GM06990 (cell line): ENCODE results near the gene INTS12.

Source experiments
- DNase-seq: peaks from one replicate; pipeline ENCODE4 v3.0.0-alpha.2; 2011; ENCODE audit not compliant: insufficient read length; ENCODE audit errors: extremely low read depth
- H3K27me3 ChIP-seq: replicated peaks from 2 replicates; pipeline ENCODE4 v1.6.0; 2011; ENCODE audit warnings: low read length; ENCODE audit not compliant: control insufficient read depth, insufficient read depth
- H3K36me3 ChIP-seq: 2 replicates; pipeline ENCODE4 v1.5.1; 2011; ENCODE audit warnings: low read length; ENCODE audit not compliant: control insufficient read depth, insufficient read depth
- H3K4me3 ChIP-seq: replicated peaks from 2 replicates; pipeline ENCODE4 v1.5.1; 2011; ENCODE audit warnings: low read depth, mild to moderate bottlenecking, control low read depth, low read length
- TF ChIP-seq, protein P1 (sequence below): IDR thresholded peaks from 2 replicates; pipeline ENCODE4 v1.5.1; 2011; ENCODE audit warnings: low read length, control low read depth, mild to moderate bottlenecking, inconsistent platforms; ENCODE audit not compliant: insufficient read depth, poor library complexity, severe bottlenecking

INTS12 gene

GRCh38 chr4:105659190-105659589 lies 49.3 kb downstream of the INTS12 start:
- no peaks in the 10 kb centered on the region for H3K36me3 ChIP-seq

DNA sequence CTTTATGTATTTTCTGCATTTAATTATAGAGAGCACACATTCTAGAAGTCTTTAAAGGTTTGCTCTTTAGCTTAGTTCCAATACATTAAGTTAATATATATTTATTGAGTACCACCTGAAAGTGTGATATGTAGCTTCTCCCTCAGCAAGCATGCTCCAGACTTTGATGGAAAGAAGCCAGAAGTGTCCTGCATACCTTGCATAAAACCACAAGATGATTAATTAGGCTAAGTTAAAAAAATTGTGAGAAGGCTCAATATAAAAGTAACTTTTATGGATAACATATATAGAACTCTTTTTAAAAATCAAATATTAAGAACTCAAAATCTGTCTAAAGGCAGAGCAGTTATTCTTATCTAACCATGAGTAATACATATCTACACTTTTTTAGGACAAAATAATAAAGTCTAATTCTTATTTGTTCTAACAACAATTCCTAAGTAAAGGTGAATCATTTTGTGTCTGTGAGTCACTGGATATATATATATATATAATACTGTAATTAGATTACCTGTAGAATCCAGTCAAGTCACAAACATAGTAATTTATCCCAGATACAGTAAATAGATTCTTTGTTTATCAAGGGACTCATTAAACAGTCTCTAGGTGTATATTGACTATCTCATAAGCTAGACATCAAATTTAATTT lies 51.2 kb downstream of the INTS12 start:
- TF ChIP-seq, protein P1, sequence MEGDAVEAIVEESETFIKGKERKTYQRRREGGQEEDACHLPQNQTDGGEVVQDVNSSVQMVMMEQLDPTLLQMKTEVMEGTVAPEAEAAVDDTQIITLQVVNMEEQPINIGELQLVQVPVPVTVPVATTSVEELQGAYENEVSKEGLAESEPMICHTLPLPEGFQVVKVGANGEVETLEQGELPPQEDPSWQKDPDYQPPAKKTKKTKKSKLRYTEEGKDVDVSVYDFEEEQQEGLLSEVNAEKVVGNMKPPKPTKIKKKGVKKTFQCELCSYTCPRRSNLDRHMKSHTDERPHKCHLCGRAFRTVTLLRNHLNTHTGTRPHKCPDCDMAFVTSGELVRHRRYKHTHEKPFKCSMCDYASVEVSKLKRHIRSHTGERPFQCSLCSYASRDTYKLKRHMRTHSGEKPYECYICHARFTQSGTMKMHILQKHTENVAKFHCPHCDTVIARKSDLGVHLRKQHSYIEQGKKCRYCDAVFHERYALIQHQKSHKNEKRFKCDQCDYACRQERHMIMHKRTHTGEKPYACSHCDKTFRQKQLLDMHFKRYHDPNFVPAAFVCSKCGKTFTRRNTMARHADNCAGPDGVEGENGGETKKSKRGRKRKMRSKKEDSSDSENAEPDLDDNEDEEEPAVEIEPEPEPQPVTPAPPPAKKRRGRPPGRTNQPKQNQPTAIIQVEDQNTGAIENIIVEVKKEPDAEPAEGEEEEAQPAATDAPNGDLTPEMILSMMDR, result no peak
- DNase-seq, result no peak
- H3K36me3 ChIP-seq, result no peaks in the 10 kb centered on the region
- H3K4me3 ChIP-seq, result no peak overlapping the region
- no peaks in the 10 kb centered on the region for H3K27me3 ChIP-seq

More at GRCh38 chr4:105659190-105659589, 49.3 kb downstream of the INTS12 start:
- DNase-seq, result no peak
- TF ChIP-seq, protein P1, result no peak
- Histone ChIP-seq H3K27me3 (no peaks in the 10 kb centered on the region), H3K4me3 (no peak overlapping the region)

- no peaks in the 10 kb centered on the region for H3K36me3 ChIP-seq
- no peak for DNase-seq
- no peak overlapping the region for H3K4me3 ChIP-seq
- no peaks in the 10 kb centered on the region for H3K27me3 ChIP-seq
- TF ChIP-seq, protein P1, result no peak
Measured at GRCh38 chr4:105652286-105652888, 56.1 kb downstream of the INTS12 start.

GRCh38 chr4:105651884-105652283 lies 56.6 kb downstream of the INTS12 start:
- TF ChIP-seq, protein P1, result no peak
- no peaks in the 10 kb centered on the region for H3K27me3 ChIP-seq
- no peaks in the 10 kb centered on the region for H3K36me3 ChIP-seq
- no peak for DNase-seq
- no peak overlapping the region for H3K4me3 ChIP-seq

DNA sequence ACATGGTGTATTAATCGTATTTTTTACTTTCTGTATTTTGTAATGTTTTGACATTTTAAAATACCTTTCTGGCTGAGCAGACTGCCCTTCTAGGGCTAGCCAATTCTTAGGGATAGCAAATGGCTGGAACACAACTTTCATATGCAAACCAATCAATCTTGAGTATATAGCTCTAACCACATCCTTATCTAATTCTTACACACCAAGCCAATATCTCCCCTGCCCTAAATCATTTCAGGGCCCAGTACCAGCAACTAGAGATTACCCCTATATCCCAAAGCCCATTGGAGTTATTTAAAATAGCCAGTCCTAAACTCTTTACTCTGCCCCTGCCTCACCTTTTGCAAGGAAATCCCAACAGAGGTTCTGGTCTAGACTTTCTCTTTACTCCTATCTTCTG lies 58.3 kb downstream of the INTS12 start:
- Histone ChIP-seq H3K4me3 (no peak overlapping the region), H3K36me3 (no peaks in the 10 kb centered on the region), H3K27me3 (no peaks in the 10 kb centered on the region)
- TF ChIP-seq, protein P1, result no peak
- DNase-seq, result no peak

- Histone ChIP-seq H3K27me3 (no peaks in the 10 kb centered on the region), H3K36me3 (no peaks in the 10 kb centered on the region), H3K4me3 (no peak overlapping the region)
- TF ChIP-seq, protein P1, result no peak
- no peak for DNase-seq
Measured at GRCh38 chr4:105645440-105645839, 63.0 kb downstream of the INTS12 start.
